KMS-11 (cell line): ENCODE measurements around the gene PPP1R12C.

Experiments used
- H2AFZ ChIP-seq: fragments of 200-600 bp; sonication (generic); 2 replicates; pipeline ENCODE4 v1.6.1; 2016; ENCODE audit warnings: antibody characterized with exemption, mixed run types, low read depth
- H3K27ac ChIP-seq: fragments of 200-600 bp; sonication (generic); 2 replicates; pipeline ENCODE4 v1.6.1; 2016; ENCODE audit warnings: mild to moderate bottlenecking, mixed run types
- H3K27me3 ChIP-seq: fragments of 200-600 bp; sonication (generic); 2 replicates; pipeline ENCODE4 v1.6.1; 2017; ENCODE audit warnings: mild to moderate bottlenecking, low read depth, mixed run types, moderate library complexity; ENCODE audit not compliant: insufficient read depth
- H3K36me3 ChIP-seq: fragments of 200-600 bp; sonication (generic); 2 replicates; pipeline ENCODE4 v1.6.1; 2017; ENCODE audit warnings: mild to moderate bottlenecking, mixed run types; ENCODE audit not compliant: insufficient read depth
- H3K4me1 ChIP-seq: fragments of 200-600 bp; sonication (generic); 2 replicates; pipeline ENCODE4 v1.6.1; 2016; ENCODE audit warnings: mild to moderate bottlenecking, low read depth, mixed run types; ENCODE audit not compliant: poor library complexity, severe bottlenecking
- H3K4me2 ChIP-seq: fragments of 200-600 bp; sonication (generic); 2 replicates; pipeline ENCODE4 v1.7.0; 2016; ENCODE audit warnings: mild to moderate bottlenecking, mixed run types
- H3K4me3 ChIP-seq: fragments of 200-600 bp; sonication (generic); IDR thresholded peaks from 2 replicates; pipeline ENCODE4 v1.6.1; 2017; ENCODE audit warnings: low read depth, low read length, mixed read lengths; ENCODE audit not compliant: insufficient read depth
- H3K79me2 ChIP-seq: fragments of 200-600 bp; sonication (generic); 2 replicates; pipeline ENCODE4 v1.6.1; 2016; ENCODE audit warnings: low read depth, mixed run types; ENCODE audit not compliant: insufficient read depth
- H3K9ac ChIP-seq: fragments of 200-600 bp; sonication (generic); 2 replicates; pipeline ENCODE4 v1.6.1; 2016; ENCODE audit warnings: mild to moderate bottlenecking, mixed run types
- H4K20me1 ChIP-seq: fragments of 200-600 bp; sonication (generic); 2 replicates; pipeline ENCODE4 v1.6.1; 2016; ENCODE audit warnings: mild to moderate bottlenecking, mixed run types; ENCODE audit not compliant: insufficient read depth
- CTCF ChIP-seq: fragments of 200-600 bp; sonication (generic); conservative IDR thresholded peaks from 2 replicates; pipeline ENCODE4 v1.6.1; 2017; ENCODE audit warnings: low read depth, mild to moderate bottlenecking, antibody characterized with exemption, low read length, moderate library complexity, mixed read lengths

PPP1R12C gene

GRCh38 chr19:55058781-55059610 is 58.4 kb downstream of the PPP1R12C start:
- Histone ChIP-seq H3K27me3 (peaks cover 2% of the 10 kb centered on the region; the same call in 1 of the 2 replicates), H3K79me2 (peaks cover 10% of the 10 kb centered on the region; the same call in 1 of the 2 replicates), H3K4me1 (no peaks in the 10 kb centered on the region), H3K27ac (no peak overlapping the region), H4K20me1 (no peaks in the 10 kb centered on the region), H3K4me3 (no peak overlapping the region), H2AFZ (no peak overlapping the region), H3K4me2 (no peak overlapping the region), H3K36me3 (no peaks in the 10 kb centered on the region), H3K9ac (no peak overlapping the region)
- TF ChIP-seq CTCF = no peak

GRCh38 chr19:55056827-55057226 is 60.6 kb downstream of the PPP1R12C start:
- H3K36me3 ChIP-seq = no peaks in the 10 kb centered on the region
- H2AFZ ChIP-seq = no peak overlapping the region
- no peak for TF ChIP-seq CTCF
- H4K20me1 ChIP-seq = no peaks in the 10 kb centered on the region
- H3K27ac ChIP-seq = no peak overlapping the region
- H3K4me2 ChIP-seq = no peak overlapping the region
- peaks cover 4% of the 10 kb centered on the region; the same call in 1 of the 2 replicates for H3K79me2 ChIP-seq
- H3K4me3 ChIP-seq = no peak overlapping the region
- H3K4me1 ChIP-seq = no peaks in the 10 kb centered on the region
- no peaks in the 10 kb centered on the region; the same call in 1 of the 2 replicates for H3K27me3 ChIP-seq
- no peak overlapping the region for H3K9ac ChIP-seq

DNA sequence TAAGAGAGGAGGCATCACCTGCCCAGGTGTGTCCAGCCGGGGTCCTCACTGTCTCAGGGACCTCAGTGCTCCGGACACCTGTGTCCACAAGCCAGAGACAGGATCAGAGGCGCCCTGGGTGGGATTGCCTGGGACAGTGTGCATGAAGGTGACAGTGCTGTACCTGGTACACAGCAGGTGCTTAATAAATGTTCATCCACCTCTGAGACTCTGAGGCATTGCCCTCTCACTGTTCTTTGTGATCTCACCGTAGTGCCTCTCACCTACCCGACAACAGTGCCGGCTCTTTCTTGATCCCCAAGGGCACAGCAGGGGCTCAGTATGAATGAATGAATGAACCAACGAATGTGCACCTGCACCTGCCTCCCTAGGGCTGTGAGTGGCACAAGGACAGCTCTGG is 63.7 kb downstream of the PPP1R12C start:
- H3K36me3 ChIP-seq = no peaks in the 10 kb centered on the region
- TF ChIP-seq CTCF = no peak

GRCh38 chr19:55050749-55051532 is 66.5 kb downstream of the PPP1R12C start:
- Histone ChIP-seq H3K4me1 (no peaks in the 10 kb centered on the region), H3K9ac (no peak overlapping the region), H3K4me3 (no peak overlapping the region), H3K27ac (no peak overlapping the region), H2AFZ (no peak overlapping the region), H3K4me2 (no peak overlapping the region), H3K36me3 (no peaks in the 10 kb centered on the region), H3K27me3 (peaks cover 2% of the 10 kb centered on the region; the same call in 1 of the 2 replicates), H4K20me1 (no peaks in the 10 kb centered on the region), H3K79me2 (no peaks in the 10 kb centered on the region)
- TF ChIP-seq CTCF = no peak

More for the DNA sequence above, 63.7 kb downstream of the PPP1R12C start:
- no peaks in the 10 kb centered on the region for H3K79me2 ChIP-seq
- H4K20me1 ChIP-seq = no peaks in the 10 kb centered on the region
- H3K4me1 ChIP-seq = no peaks in the 10 kb centered on the region
- no peak overlapping the region for H3K4me2 ChIP-seq
- peaks cover 2% of the 10 kb centered on the region; the same call in 1 of the 2 replicates for H3K27me3 ChIP-seq
- no peak overlapping the region for H3K4me3 ChIP-seq
- no peak overlapping the region for H3K27ac ChIP-seq
- H3K9ac ChIP-seq = no peak overlapping the region
- H2AFZ ChIP-seq = no peak overlapping the region
